Spleen (tissue), 11 donors: ENCODE data around the gene GGT7. TPM values are rescaled to one million over a fixed set of nuclear protein-coding genes. Genes with fewer than 3 reads are reported as not detected.

Source experiments
- DNase-seq: peaks from one replicate; pipeline ENCODE4 v3.0.0-alpha.2; 2020
- H3K27ac ChIP-seq, 8 donors: fragments of 200-600 bp; sonication (generic) in 7 of 8; 1 replicate in 4 of 8; 2 replicates in 4 of 8; pipeline versions ENCODE4 v1.5.0 to v1.8.0; 2016 to 2021; ENCODE audit warnings: inconsistent platforms in 4 of 8, mild to moderate bottlenecking in 4 of 8, moderate library complexity in 1 of 8
- H3K27me3 ChIP-seq, 7 donors: fragments of 200-600 bp; sonication (generic) in 6 of 7; replicated peaks in 1 of 7; 1 replicate in 4 of 7; 2 replicates in 3 of 7; pipeline versions ENCODE4 v1.5.0 to v1.8.0; 2016 to 2021; ENCODE audit warnings: inconsistent platforms in 3 of 7, mild to moderate bottlenecking in 1 of 7
- H3K36me3 ChIP-seq, 6 donors: fragments of 200-600 bp; sonication (generic) in 5 of 6; 1 replicate in 4 of 6; 2 replicates in 2 of 6; pipeline versions ENCODE4 v1.5.0 to v1.8.0; 2016 to 2021; ENCODE audit warnings: inconsistent platforms in 2 of 6
- H3K4me1 ChIP-seq, 6 donors: fragments of 200-600 bp; sonication (generic) in 5 of 6; 1 replicate in 3 of 6; 2 replicates in 3 of 6; pipeline versions ENCODE4 v1.5.0 to v1.8.0; 2016 to 2021; ENCODE audit warnings: inconsistent platforms in 3 of 6
- H3K4me3 ChIP-seq, 8 donors: fragments of 200-600 bp; sonication (generic) in 7 of 8; 1 replicate in 4 of 8; 2 replicates in 4 of 8; pipeline versions ENCODE4 v1.5.0 to v1.8.0; 2016 to 2021; ENCODE audit warnings: inconsistent platforms in 4 of 8, mild to moderate bottlenecking in 4 of 8, moderate library complexity in 2 of 8
- H3K9me3 ChIP-seq, 8 donors: fragments of 200-600 bp; sonication (generic) in 7 of 8; 1 replicate in 4 of 8; 2 replicates in 4 of 8; pipeline versions ENCODE4 v1.5.0 to v1.8.0; 2016 to 2021; ENCODE audit warnings: inconsistent platforms in 4 of 8
- POLR2A ChIP-seq, 3 donors: fragments of 450-650 bp; IDR thresholded peaks; one replicate each; pipeline ENCODE4 v1.5.1; 2017; ENCODE audit warnings: antibody characterized with exemption in 3 of 3, mild to moderate bottlenecking in 1 of 3
- POLR2AphosphoS5 ChIP-seq, 3 donors: sonication (generic); formaldehyde crosslinking; IDR thresholded peaks; one replicate each; pipeline ENCODE4 v1.5.1; 2017; ENCODE audit warnings: antibody characterized with exemption in 3 of 3
- WGBS, 5 donors: extraction: QIAGEN DNeasy Blood & Tissue Kit in 3 of 5; methylation state at CpG; one replicate each; pipeline versions ENCODE4 v1.1.5 to v1.1.7; 2013 to 2018; 5-methylcytosine and 5-hydroxymethylcytosine counted together
- intact Hi-C: fragments of 100-400 bp; cut with DNase I; formaldehyde crosslinking; loops from one replicate; pipeline ENCODE4 v1.15.0; 2023; ENCODE audit warnings: low total_unique reads
- polyA plus RNA-seq, 3 donors: library from polyadenylated mRNA; stranded (reverse); fragments of 200-250 nt; gene quantifications; one replicate each; pipeline ENCODE4 v1.2.1, GENCODE V29; 2013
- total RNA-seq, 7 donors: library from RNA; depleted of rRNA in 3 of 7; stranded (reverse); fragments of >200 nt in 3 of 7; fragmentation: NEBNext Ultra II Directional in 4 of 7; extraction: Animal tissue kit (Norgen Biotek cat#: 25700) in 4 of 7; gene quantifications; one replicate each; pipeline versions ENCODE4 v1.1.0 to v1.2.1, GENCODE V29; 2016 to 2021
- TF ChIP-seq, protein P1 (sequence below), 11 experiments: fragments of 200-600 bp in 7 of 11; fragments of 450-650 bp in 4 of 11; sonication (generic) in 4 of 11; IDR thresholded peaks in 8 of 11; conservative IDR thresholded peaks in 3 of 11; 1 replicate in 7 of 11; 2 replicates in 4 of 11; pipeline versions ENCODE4 v1.4.0 to v1.8.0; 2016 to 2021; ENCODE audit warnings: antibody characterized with exemption in 11 of 11, inconsistent platforms in 4 of 11, mild to moderate bottlenecking in 1 of 11
- donor health status: healthy with polysubstance abuse.
- donor health status: DM: no; HTN: no; CAD: no; lungs with moderate emphysema.
- donor health status: DM: no; HTN: no; CAD: no.
- donor health status: Bipolar disorder and iron deficiency.
- donor health status: healthy.
- donor health status: DM: no; HTN: no; CAD: no.
- donor health status: DM: yes; HTN: yes; CAD: no.

Gene GGT7
- total and polyA plus RNA-seq, 10 donors = 4.3 to 22.1 (median 11.6) TPM

DNA sequence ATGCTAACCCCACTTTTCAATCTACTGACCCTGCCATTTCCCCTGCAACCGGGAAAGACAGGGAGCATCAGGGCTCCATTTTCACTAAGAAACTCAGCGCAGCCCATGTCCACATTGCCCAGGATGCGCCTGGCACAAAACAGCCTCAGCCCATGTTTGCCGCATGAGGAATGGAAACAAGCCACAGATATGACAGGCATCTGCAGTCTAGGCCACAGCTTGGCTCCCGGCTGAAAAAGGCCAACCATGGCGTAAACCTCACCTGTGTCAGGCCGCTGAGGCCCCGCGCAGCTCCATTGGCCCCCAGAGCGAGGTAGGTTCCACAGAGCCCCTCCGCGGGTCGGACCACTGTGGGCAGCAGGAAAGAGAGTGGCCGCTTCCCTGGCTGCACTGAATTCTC is 21.7 kb downstream of the GGT7 start:
- H3K27ac ChIP-seq = no peak overlapping the region
- WGBS, 5 donors = 92 to 98% (median 96%) methylated on average over 7 to 14 of the region's 14 CpGs
- H3K4me1 ChIP-seq = no peaks in the 10 kb centered on the region
- no peaks in the 10 kb centered on the region for H3K27me3 ChIP-seq
- H3K9me3 ChIP-seq = no peaks in the 10 kb centered on the region
- no peak for DNase-seq
- TF ChIP-seq, protein P1, sequence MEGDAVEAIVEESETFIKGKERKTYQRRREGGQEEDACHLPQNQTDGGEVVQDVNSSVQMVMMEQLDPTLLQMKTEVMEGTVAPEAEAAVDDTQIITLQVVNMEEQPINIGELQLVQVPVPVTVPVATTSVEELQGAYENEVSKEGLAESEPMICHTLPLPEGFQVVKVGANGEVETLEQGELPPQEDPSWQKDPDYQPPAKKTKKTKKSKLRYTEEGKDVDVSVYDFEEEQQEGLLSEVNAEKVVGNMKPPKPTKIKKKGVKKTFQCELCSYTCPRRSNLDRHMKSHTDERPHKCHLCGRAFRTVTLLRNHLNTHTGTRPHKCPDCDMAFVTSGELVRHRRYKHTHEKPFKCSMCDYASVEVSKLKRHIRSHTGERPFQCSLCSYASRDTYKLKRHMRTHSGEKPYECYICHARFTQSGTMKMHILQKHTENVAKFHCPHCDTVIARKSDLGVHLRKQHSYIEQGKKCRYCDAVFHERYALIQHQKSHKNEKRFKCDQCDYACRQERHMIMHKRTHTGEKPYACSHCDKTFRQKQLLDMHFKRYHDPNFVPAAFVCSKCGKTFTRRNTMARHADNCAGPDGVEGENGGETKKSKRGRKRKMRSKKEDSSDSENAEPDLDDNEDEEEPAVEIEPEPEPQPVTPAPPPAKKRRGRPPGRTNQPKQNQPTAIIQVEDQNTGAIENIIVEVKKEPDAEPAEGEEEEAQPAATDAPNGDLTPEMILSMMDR (IDR thresholded peaks at IDR 0.05 in 8 of 11, conservative IDR thresholded peaks at IDR 0.05 in 3 of 11) = no peak
- TF ChIP-seq POLR2A (IDR thresholded peaks at IDR 0.05) (no peak), POLR2AphosphoS5 (IDR thresholded peaks at IDR 0.05) (no peak)
- H3K4me3 ChIP-seq = no peak overlapping the region
- peaks cover 0 to 70% (median 23%) of the 10 kb centered on the region in 6 donors for H3K36me3 ChIP-seq
- intact Hi-C loops = no loop called here

DNA sequence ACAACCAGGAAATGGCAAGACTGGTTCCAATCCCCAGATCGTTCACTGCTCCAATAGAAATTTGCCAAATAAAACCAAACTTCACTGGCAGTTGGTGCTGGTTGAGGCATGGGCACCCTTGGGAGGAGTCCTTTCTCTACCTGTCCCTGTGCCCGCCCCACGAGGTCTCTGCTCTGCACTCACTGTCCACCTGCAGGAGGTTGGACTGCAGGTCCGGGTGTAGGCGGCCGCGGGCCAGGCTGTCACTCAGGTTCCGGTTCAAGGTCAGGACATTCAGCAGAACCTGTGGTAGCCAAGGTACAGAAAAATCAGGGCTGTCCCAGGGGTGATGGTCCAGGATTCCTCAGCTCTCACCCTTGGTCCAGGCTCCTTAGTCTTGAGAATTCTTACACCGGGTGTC is 22.9 kb downstream of the GGT7 start:
- Histone ChIP-seq H3K4me1 (no peaks in the 10 kb centered on the region), H3K9me3 (no peaks in the 10 kb centered on the region), H3K27ac (no peak overlapping the region), H3K4me3 (no peak overlapping the region), H3K27me3 (no peaks in the 10 kb centered on the region), H3K36me3 (peaks cover 0 to 65% (median 22%) of the 10 kb centered on the region in 6 donors)
- intact Hi-C loops = no loop called here
- WGBS, 5 donors = 85 to 93% (median 87%) methylated on average over 9 of the region's 9 CpGs
- TF ChIP-seq POLR2A (IDR thresholded peaks at IDR 0.05) (no peak), POLR2AphosphoS5 (IDR thresholded peaks at IDR 0.05) (no peak)
- TF ChIP-seq, protein P1 (IDR thresholded peaks at IDR 0.05 in 8 of 11, conservative IDR thresholded peaks at IDR 0.05 in 3 of 11) = no peak
- DNase-seq = no peak

DNA sequence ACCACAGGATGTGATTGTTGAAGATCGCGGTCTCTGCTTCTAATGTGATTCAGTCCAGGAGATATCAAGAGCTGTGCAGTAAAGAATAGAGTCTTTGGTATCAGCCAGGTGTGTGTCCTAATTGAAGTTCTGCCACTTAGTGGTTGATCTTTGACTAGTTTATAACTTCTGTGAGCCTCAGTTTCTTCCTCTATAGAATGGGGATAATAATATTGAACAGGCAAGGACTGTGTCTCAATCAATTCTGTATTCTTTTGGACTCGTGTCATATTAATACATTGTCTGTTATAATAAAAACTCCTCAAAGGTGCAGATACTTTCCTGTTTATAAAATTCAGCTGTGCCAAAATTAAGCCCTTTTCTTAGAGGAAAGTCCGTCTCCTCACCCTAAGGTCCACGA is 24.1 kb downstream of the GGT7 start:
- TF ChIP-seq POLR2AphosphoS5 (IDR thresholded peaks at IDR 0.05) (no peak), POLR2A (IDR thresholded peaks at IDR 0.05) (no peak)
- TF ChIP-seq, protein P1 (IDR thresholded peaks at IDR 0.05 in 8 of 11, conservative IDR thresholded peaks at IDR 0.05 in 3 of 11) = no peak
- Histone ChIP-seq H3K9me3 (no peaks in the 10 kb centered on the region), H3K27me3 (no peaks in the 10 kb centered on the region), H3K4me1 (no peaks in the 10 kb centered on the region), H3K4me3 (no peak overlapping the region), H3K36me3 (peaks cover 0 to 54% (median 20%) of the 10 kb centered on the region in 6 donors), H3K27ac (no peak overlapping the region)
- intact Hi-C loops = no loop called here
- 84 to 96% (median 91%) methylated on average over 5 of the region's 5 CpGs for WGBS, 5 donors
- DNase-seq = no peak

DNA sequence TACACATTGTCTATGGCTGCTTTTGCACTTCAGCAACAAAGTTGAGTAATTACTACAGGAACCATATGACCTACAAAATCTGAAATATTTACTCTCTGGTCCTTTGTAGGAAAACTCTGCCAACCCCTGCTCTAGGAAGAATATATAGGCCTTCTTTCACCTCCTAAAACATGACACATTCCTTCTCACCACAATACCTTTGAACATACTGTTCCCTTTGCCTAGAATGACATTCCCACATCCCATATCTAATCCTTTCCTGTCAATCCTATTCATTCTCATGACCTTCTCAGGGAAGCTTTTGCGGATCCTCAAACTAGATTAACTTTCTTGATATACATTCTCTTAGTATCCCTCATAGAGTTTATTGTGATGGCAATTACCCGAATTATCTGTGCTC is 29.2 kb downstream of the GGT7 start:
- H3K36me3 ChIP-seq = peaks cover 0 to 11% (median 2%) of the 10 kb centered on the region in 6 donors
- H3K27me3 ChIP-seq = no peaks in the 10 kb centered on the region
- WGBS, 5 donors = 94 to 100% (median 96%) methylated on average over 2 of the region's 2 CpGs
- H3K27ac ChIP-seq = no peak overlapping the region
- H3K9me3 ChIP-seq = no peaks in the 10 kb centered on the region
- intact Hi-C loops = no loop called here
- H3K4me1 ChIP-seq = no peaks in the 10 kb centered on the region
- no peak for TF ChIP-seq POLR2A (IDR thresholded peaks at IDR 0.05)
- TF ChIP-seq POLR2AphosphoS5 (IDR thresholded peaks at IDR 0.05) = no peak
- TF ChIP-seq, protein P1 (IDR thresholded peaks at IDR 0.05 in 8 of 11, conservative IDR thresholded peaks at IDR 0.05 in 3 of 11) = no peak
- H3K4me3 ChIP-seq = no peak overlapping the region
- no peak for DNase-seq
